ENCODE data around the gene TTC34. TPM values are rescaled to one million over a fixed set of nuclear protein-coding genes. Genes with fewer than 3 reads are reported as not detected.

Gene TTC34
- total and polyA plus RNA-seq, 10 of the 15 experiments (the other 5 are each of a cell fraction or from before 2014, with no cell fraction given) = 0.03 to 0.49 (median 0.05) TPM; not detected in 2

GRCh38 chr1:2612591-2613365 is 188.7 kb downstream of the TTC34 start:
- Histone ChIP-seq H3K4me2 (ENCODE audit: control insufficient read depth, insufficient read depth) (no peak overlapping the region), H3K9me3 (replicated peaks; ENCODE audit: control insufficient read depth, insufficient read depth, low read length) (no peaks in the 10 kb centered on the region; the same call in 2 of the 3 replicates), H3K27ac (ENCODE audit: control insufficient read depth, insufficient read depth) (no peak overlapping the region), H4K20me1 (ENCODE audit: control insufficient read depth, insufficient read depth) (no peaks in the 10 kb centered on the region), H3K36me3 (ENCODE audit: control insufficient read depth in 2 of 2, insufficient read depth in 2 of 2, low read length in 1 of 2) (no peaks in the 10 kb centered on the region), H3K9ac (ENCODE audit: control insufficient read depth, insufficient read depth, low read length) (no peak overlapping the region), H3K4me3 (no peak overlapping the region), H3K79me2 (ENCODE audit: control insufficient read depth, insufficient read depth, low read length) (no peaks in the 10 kb centered on the region), H3K27me3 (replicated peaks in 1 of 2; ENCODE audit: control insufficient read depth in 2 of 2, insufficient read depth in 2 of 2, low read length in 1 of 2) (no peaks in the 10 kb centered on the region), H3K4me1 (ENCODE audit: control insufficient read depth, insufficient read depth, low read length) (no peaks in the 10 kb centered on the region), H2AFZ (ENCODE audit: control insufficient read depth, low read depth, low read length) (no peak overlapping the region)
- TF ChIP-seq CHD4 (IDR thresholded peaks at IDR 0.05) (no peak), ZNF384 (IDR thresholded peaks at IDR 0.05; ENCODE audit: borderline replicate concordance, low read depth, low read length) (no peak), TCF7 (IDR thresholded peaks at IDR 0.05; ENCODE audit: borderline replicate concordance) (no peak), E2F4 (IDR thresholded peaks at IDR 0.05; ENCODE audit: low read depth, low read length) (no peak), LARP7 (IDR thresholded peaks at IDR 0.05) (no peak), EZH2 (IDR thresholded peaks at IDR 0.05; ENCODE audit: borderline replicate concordance, control insufficient read depth, low read depth, low read length) (no peak), IKZF2 (IDR thresholded peaks at IDR 0.05) (no peak), BHLHE40 (IDR thresholded peaks at IDR 0.05; ENCODE audit: borderline replicate concordance in 1 of 2, low read depth in 2 of 2, low read length in 1 of 2) (no peak)
- intact Hi-C loops (cut with micrococcal nuclease; ENCODE audit: unreplicated experiment) = no loop called here
- SMC1A ChIA-PET (ENCODE audit: uncharacterized antibody, unreplicated experiment) = no interaction called here
- DNase-seq (ENCODE audit: low read depth, low spot score) (no peak), ATAC-seq (no peak), FAIRE-seq (no peak)
- CTCF ChIA-PET = no interaction called here
- in situ Hi-C loops (cut with MboI) = no loop called here
- WGBS (ENCODE audit: insufficient coverage, insufficient replicate concordance, low lambda C conversion rate, missing lambda C conversion rate) = 44% methylated on average over 11 of the region's 11 CpGs
- RAD21 ChIA-PET (ENCODE audit: unreplicated experiment) = no interaction called here
- no TSS peak for BruUV-seq (replicated peaks)
- POLR2A ChIA-PET = no interaction called here

Data from GM12878 (cell line).